ENCODE measurements around the gene SIVA1. TPM values are rescaled to one million over a fixed set of nuclear protein-coding genes. Genes with fewer than 3 reads are reported as not detected.

The SIVA1 gene
- total RNA-seq, 2 experiments from 2014 or later, result 97.6 to 109 TPM

DNA sequence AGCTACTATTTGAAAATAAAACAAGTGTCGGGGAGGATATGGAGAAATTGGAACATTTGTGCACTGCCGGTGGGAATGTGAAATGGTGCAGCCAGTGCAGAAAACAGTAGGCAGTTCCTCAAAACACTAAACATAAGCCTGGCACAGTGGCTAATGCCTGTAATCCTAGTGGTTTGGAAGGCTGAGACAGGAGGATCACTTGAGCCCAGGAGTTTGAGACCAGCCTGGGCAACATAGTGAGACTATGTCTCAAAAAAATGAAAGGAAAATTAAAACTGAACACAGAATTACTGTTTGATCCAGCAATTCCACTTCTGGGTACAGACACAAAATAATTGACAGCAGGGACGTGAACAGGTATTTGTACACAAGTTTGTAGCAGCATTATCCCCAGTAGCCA, 12.6 kb downstream of the SIVA1 start:
- Mint-ChIP-seq H3K9me3 (no peaks in the 10 kb centered on the region), H3K27me3 (no peaks in the 10 kb centered on the region), H3K4me1 (ENCODE audit: low read depth) (no peaks in the 10 kb centered on the region), H3K27ac (no peak overlapping the region), H3K36me3 (peaks cover 20% of the 10 kb centered on the region), H3K4me3 (no peak overlapping the region)
- intact Hi-C loops (cut with micrococcal nuclease), result no loop called here
- DNase-seq, result no peak
- CTCF ChIA-PET, result interaction anchor here (0.8 to 7.5 kb wide), 3 partner anchors 13 to 61 kb away, joined by 3 to 99 read pairs (median 4); partner anchors contain the start of gene SIVA1
- POLR2A ChIA-PET, result no interaction called here

DNA sequence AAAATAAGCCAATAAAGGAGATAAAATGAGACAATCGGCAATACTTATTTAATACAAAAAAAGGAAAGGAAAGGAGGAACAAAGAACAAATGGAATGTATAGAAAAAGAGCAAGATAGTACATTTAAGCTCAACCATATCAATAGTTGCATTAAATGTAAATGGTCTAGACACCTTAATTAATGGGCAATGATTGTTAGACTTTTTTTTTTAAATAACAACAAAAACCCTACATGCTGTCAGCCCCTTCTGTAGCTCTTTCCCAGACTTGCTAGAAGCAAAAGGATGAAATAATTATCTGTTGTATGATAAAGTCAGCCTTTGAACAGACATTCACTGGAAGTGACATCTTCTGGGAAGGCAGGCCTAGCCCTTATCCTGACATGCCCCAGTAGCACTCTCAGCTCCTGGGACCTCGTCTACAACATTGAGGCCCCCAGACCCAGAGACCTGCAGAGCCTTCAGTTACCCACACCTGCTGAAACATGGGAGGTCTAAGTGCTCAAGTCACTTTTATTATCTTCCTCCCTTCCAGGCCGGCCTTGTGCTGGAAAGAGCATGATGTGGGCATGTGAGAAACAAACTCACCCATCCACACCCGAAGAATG, 13.4 kb downstream of the SIVA1 start:
- intact Hi-C loops (cut with micrococcal nuclease), result no loop called here
- no peak overlapping the region for H3K27ac Mint-ChIP-seq
- peaks cover 4% of the 10 kb centered on the region for H3K9me3 Mint-ChIP-seq
- H3K4me3 Mint-ChIP-seq, result no peak overlapping the region
- POLR2A ChIA-PET, result no interaction called here
- no peaks in the 10 kb centered on the region for H3K27me3 Mint-ChIP-seq
- H3K36me3 Mint-ChIP-seq, result peaks cover 21% of the 10 kb centered on the region
- DNase-seq, result no peak
- CTCF ChIA-PET, result interaction anchor here (0.8 to 7.5 kb wide), 5 partner anchors 14 to 62 kb away, joined by 3 to 99 read pairs (median 4); partner anchors contain the start of gene SIVA1
- H3K4me1 Mint-ChIP-seq (ENCODE audit: low read depth), result no peaks in the 10 kb centered on the region

DNA sequence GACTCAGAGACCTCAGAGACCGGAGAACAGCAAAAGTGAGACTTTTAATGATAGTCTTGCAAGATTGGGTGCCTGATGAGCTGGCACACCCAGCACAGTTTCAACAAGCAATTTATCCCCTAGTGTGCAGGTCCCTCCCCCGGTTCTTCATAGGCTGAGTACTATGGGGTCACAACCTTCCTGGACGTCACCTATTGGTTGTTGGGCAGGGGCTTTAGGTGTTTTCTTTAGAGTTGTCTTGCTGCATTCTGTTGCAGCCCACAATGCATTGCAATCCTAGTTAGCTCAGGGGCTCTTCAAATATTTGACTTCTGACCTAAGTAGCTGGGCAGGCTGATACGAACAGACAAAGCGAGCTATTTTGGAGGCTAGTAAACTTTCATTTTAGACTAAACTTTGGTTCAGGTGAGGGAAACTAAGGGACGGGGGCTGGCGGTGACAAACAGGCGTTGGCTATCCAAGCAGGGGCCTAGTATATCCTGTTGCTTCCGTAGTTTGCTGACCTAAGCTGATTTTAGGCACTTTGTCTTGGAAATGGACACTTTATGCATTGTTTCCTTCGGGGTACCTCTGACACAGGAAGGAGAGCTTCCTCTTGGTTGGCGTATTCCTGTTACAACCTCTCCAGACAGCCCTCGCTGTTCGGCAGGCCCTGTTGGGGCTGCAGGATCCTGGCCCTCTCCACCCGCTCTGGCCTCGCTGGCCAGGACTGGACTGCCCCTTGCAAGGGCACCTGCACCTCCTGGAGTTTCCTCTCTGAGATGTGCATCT, 14.1 kb downstream of the SIVA1 start:
- Mint-ChIP-seq H3K4me3 (no peak overlapping the region), H3K27ac (no peak overlapping the region), H3K9me3 (peaks cover 4% of the 10 kb centered on the region), H3K27me3 (no peaks in the 10 kb centered on the region), H3K4me1 (ENCODE audit: low read depth) (no peaks in the 10 kb centered on the region), H3K36me3 (peaks cover 27% of the 10 kb centered on the region)
- ChIA-PET POLR2A (no interaction called here), CTCF (interaction anchor here (0.8 to 7.5 kb wide), 5 partner anchors 14 to 62 kb away, joined by 3 to 99 read pairs (median 4); partner anchors contain the start of gene SIVA1)
- DNase-seq, result no peak
- intact Hi-C loops (cut with micrococcal nuclease), result no loop called here

DNA sequence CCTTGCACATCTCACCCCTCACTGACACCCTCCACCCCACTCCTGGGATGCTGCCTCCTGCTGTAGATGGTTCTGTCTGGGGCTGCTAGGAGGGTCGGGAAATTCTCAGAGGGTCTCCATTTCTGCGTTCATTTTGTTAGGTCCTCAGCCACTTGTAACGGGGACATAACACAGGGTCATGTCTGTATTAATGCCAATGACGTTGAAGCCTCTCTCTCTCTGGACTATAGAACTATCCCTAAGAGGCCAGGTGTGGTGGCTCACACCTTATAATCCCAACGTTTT, 14.6 kb downstream of the SIVA1 start:
- intact Hi-C loops (cut with micrococcal nuclease), result no loop called here
- H3K9me3 Mint-ChIP-seq, result peaks cover 4% of the 10 kb centered on the region
- no peak overlapping the region for H3K4me3 Mint-ChIP-seq
- ChIA-PET CTCF (interaction anchor here (0.9 to 7.5 kb wide), 4 partner anchors 14 to 85 kb away, joined by 4 to 99 read pairs (median 26); partner anchors contain the start of gene SIVA1), POLR2A (no interaction called here)
- peaks cover 25% of the 10 kb centered on the region for H3K36me3 Mint-ChIP-seq
- no peaks in the 10 kb centered on the region for H3K27me3 Mint-ChIP-seq
- H3K4me1 Mint-ChIP-seq (ENCODE audit: low read depth), result no peaks in the 10 kb centered on the region
- H3K27ac Mint-ChIP-seq, result no peak overlapping the region
- no peak for DNase-seq

GRCh38 chr14:104768437-104769323, 15.7 kb downstream of the SIVA1 start:
- intact Hi-C loops (cut with micrococcal nuclease), result loop anchor here (1.0 kb wide), 1 partner anchor 58 kb away; no protein-coding TSS in a partner anchor
- H3K4me1 Mint-ChIP-seq (ENCODE audit: low read depth), result no peaks in the 10 kb centered on the region
- H3K9me3 Mint-ChIP-seq, result peaks cover 4% of the 10 kb centered on the region
- peak; percentile 94 for DNase-seq
- no peaks in the 10 kb centered on the region for H3K27me3 Mint-ChIP-seq
- POLR2A ChIA-PET, result no interaction called here
- H3K4me3 Mint-ChIP-seq, result no peak overlapping the region
- peak overlapping the region; percentile 49 for H3K27ac Mint-ChIP-seq
- CTCF ChIA-PET, result interaction anchor here (0.6 to 7.5 kb wide), 27 partner anchors 9 to 689 kb away, joined by 3 to 99 read pairs (median 4); partner anchors contain the start of genes SIVA1 and ZBTB42
- peaks cover 29% of the 10 kb centered on the region for H3K36me3 Mint-ChIP-seq

DNA sequence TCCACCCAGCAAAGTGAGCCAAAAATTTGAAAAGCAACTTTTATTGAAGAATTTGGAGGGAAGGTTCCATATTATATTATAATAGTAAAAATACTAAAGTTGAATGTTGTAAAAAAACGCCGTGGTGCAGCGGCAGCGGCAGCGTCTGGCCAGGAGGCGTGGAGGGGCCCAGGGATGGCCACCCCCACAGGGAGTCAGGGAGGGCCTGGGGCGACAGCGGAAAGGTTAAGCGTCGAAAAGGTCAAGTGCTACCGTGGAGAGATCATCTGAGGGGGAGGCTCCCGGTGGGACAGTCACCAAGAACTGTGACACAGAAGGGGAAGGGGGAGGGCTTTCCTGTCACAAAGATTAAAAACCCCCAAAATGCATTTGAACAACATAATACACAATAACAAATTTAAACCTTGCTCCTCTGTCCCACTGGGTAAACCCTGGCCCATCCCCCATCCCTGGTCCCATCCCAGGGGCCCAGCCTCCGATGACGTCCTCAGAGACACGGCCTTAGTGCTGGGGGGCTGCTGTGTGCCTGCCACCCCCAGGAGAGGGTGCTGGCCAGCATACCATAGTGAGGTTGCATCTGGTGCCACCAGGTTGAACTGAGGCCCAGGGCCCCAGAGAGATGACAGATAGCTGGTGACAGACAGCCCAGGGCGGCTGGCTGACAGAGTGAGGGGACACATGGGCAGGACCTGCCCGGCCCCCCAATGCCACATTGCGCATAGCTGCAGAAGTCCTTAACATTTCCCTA, 16.6 kb downstream of the SIVA1 start:
- peaks cover 4% of the 10 kb centered on the region for H3K9me3 Mint-ChIP-seq
- ChIA-PET CTCF (interaction anchor here (0.9 to 7.5 kb wide), 18 partner anchors 10 to 163 kb away, joined by 3 to 99 read pairs (median 7); partner anchors contain the start of genes ADSS1, SIVA1 and ZBTB42), POLR2A (interaction anchor here (1.5 kb wide), 1 partner anchor 25 kb away, joined by 3 read pairs; no protein-coding TSS in a partner anchor)
- H3K27ac Mint-ChIP-seq, result no peak overlapping the region
- no peak overlapping the region for H3K4me3 Mint-ChIP-seq
- H3K36me3 Mint-ChIP-seq, result peaks cover 29% of the 10 kb centered on the region
- intact Hi-C loops (cut with micrococcal nuclease), result no loop called here
- H3K4me1 Mint-ChIP-seq (ENCODE audit: low read depth), result no peaks in the 10 kb centered on the region
- H3K27me3 Mint-ChIP-seq, result no peaks in the 10 kb centered on the region
- DNase-seq, result no peak

DNA sequence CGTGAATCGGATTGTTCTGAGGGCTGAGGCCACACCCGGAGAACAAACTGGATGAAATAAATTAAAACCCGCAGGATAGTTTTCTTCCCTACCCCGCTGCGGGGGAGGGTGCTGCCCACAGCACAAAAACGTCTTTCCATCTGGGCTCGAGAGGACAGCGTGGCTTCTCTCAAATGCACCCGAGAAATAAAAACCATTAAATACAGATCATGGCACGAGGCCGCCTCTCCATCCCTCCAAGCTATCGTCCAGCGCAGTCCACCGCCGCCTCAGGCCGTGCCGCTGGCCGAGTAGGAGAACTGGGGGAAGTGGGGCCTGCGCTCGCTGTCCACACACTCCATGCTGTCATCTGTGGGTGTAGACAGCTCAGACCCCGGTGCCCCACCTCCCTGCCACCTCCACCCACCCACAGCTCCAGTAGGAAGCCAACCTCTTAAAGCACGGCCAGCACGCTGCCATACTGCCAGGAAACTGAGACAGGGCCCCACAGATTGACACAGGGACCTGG, 17.2 kb downstream of the SIVA1 start:
- CTCF ChIA-PET, result interaction anchor here (0.9 to 7.5 kb wide), 8 partner anchors 9 to 56 kb away, joined by 3 to 99 read pairs (median 4); partner anchors contain the start of genes ADSS1 and ZBTB42
- no peak for DNase-seq
- no peaks in the 10 kb centered on the region for H3K27me3 Mint-ChIP-seq
- H3K36me3 Mint-ChIP-seq, result peaks cover 29% of the 10 kb centered on the region
- H3K9me3 Mint-ChIP-seq, result peaks cover 4% of the 10 kb centered on the region
- intact Hi-C loops (cut with micrococcal nuclease), result no loop called here
- POLR2A ChIA-PET, result interaction anchor here (1.5 kb wide), 1 partner anchor 24 kb away, joined by 3 read pairs; no protein-coding TSS in a partner anchor
- H3K4me1 Mint-ChIP-seq (ENCODE audit: low read depth), result no peaks in the 10 kb centered on the region
- no peak overlapping the region for H3K27ac Mint-ChIP-seq
- no peak overlapping the region for H3K4me3 Mint-ChIP-seq

DNA sequence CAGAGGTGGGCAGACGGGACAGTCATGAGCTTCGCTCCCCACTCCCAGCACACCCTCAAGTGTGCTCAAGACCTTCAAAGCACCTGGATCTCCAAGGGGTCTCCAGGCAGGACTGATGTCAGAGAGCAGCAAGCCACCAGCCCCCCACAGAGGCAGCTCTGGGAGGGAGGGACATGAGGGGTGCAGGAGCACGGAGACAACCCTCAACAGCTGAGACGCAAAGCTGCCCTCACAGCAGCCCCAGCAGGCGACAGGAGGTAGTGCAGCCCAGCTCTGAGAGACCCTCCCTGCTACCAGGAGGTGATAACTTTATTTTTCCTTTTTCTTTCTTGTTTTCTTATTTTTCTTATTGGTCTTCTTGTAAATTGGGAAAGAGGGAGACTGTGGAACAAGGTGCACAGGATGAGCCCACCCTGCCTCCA, 17.9 kb downstream of the SIVA1 start:
- ChIA-PET POLR2A (interaction anchor here (1.5 kb wide), 1 partner anchor 23 kb away, joined by 3 read pairs; no protein-coding TSS in a partner anchor), CTCF (interaction anchor here (0.7 to 7.5 kb wide), 13 partner anchors 9 to 1556 kb away, joined by 3 to 99 read pairs (median 3); partner anchors contain the start of genes ADSS1, SIVA1 and ZBTB42)
- Mint-ChIP-seq H3K27ac (peak overlapping the region; percentile 13), H3K9me3 (peaks cover 4% of the 10 kb centered on the region), H3K36me3 (peaks cover 29% of the 10 kb centered on the region), H3K4me3 (no peak overlapping the region), H3K27me3 (no peaks in the 10 kb centered on the region), H3K4me1 (ENCODE audit: low read depth) (no peaks in the 10 kb centered on the region)
- intact Hi-C loops (cut with micrococcal nuclease), result no loop called here
- DNase-seq, result peak; percentile 35

DNA sequence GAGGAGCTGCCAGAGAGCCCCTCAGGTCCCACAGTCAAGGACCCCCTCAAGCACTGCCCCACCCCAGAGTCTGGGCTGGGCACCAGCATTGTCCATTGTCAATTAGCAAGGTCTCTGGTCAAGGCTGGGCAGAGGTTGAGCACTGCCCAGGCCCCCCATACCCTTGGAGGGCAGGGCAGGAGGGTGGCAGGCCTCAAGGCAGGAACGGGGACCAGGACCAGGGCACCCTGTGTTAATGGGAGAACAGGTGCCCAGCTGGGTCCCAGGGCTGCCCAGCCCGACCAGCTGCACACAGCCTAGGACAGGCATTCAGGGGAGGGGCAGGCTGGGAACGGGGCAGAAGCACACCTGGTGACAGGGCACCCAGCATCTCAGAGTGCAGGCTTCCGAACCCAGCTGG, 18.4 kb downstream of the SIVA1 start:
- Mint-ChIP-seq H3K4me3 (no peak overlapping the region), H3K9me3 (peaks cover 4% of the 10 kb centered on the region), H3K4me1 (ENCODE audit: low read depth) (no peaks in the 10 kb centered on the region), H3K27ac (no peak overlapping the region), H3K36me3 (peaks cover 33% of the 10 kb centered on the region), H3K27me3 (no peaks in the 10 kb centered on the region)
- ChIA-PET POLR2A (no interaction called here), CTCF (interaction anchor here (0.7 to 7.5 kb wide), 11 partner anchors 8 to 1557 kb away, joined by 3 to 99 read pairs (median 3); partner anchors contain the start of genes SIVA1 and ZBTB42)
- intact Hi-C loops (cut with micrococcal nuclease), result no loop called here
- no peak for DNase-seq

DNA sequence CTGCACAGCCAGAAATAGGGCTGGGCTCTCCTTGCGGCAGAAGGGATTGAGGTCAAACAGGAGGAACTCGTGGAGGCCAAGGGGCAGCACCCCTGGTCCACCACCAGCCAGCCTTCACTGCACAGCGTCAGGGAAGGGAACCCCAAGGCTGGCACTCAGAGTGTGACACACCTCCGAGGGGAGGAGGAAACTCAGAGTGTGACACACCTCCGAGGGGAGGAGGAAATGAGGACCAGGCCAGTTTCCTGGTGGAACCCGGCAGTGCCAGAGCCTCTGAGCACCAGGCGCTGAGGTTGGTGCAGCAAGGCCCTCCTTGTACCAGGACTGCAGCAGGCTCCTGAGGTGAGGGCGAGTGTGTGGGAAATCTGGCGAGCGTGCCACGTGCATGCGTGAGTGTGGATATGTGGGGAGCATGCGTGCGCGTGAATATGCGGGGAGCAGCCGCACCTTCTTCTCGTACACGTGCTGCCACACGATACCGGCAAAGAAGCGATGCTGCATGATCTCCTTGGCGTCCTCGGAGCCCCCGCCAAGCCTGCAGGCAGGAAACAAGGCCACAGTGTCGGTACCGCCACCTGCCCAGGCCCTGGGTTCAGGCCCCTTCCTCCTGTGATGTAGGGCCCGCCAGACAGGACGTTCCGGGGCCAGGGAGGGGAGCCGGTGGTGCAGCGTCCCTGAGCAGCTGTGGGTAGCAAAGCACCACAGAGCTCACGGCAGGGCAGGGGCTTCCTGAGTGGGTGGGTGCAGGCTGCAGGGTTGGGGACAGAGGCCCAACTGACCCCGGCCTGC, 19.2 kb downstream of the SIVA1 start:
- H3K27ac Mint-ChIP-seq, result no peak overlapping the region
- POLR2A ChIA-PET, result no interaction called here
- H3K27me3 Mint-ChIP-seq, result no peaks in the 10 kb centered on the region

More for the DNA sequence above, 19.2 kb downstream of the SIVA1 start:
- H3K4me3 Mint-ChIP-seq, result no peak overlapping the region
- CTCF ChIA-PET, result interaction anchor here (1.0 to 7.5 kb wide), 3 partner anchors 14 to 54 kb away, joined by 3 to 99 read pairs (median 4); no protein-coding TSS in a partner anchor
- H3K9me3 Mint-ChIP-seq, result peaks cover 4% of the 10 kb centered on the region
- intact Hi-C loops (cut with micrococcal nuclease), result no loop called here
- H3K36me3 Mint-ChIP-seq, result peaks cover 36% of the 10 kb centered on the region
- no peak for DNase-seq
- H3K4me1 Mint-ChIP-seq (ENCODE audit: low read depth), result no peaks in the 10 kb centered on the region
